Stimulated activated CD4-positive, alpha-beta T cell treated with anti-CD3 and anti-CD28 coated beads, Interleukin-15, amount 100 ng/mL, for 48 hours (primary cell): Measurements from ENCODE around the gene RPL27A.
"Not testable (repeated sequence)": the region's sequence is repeated elsewhere in the genome, so short reads cannot be mapped to it uniquely, and the experiment has no call there.

Experiments used
- DNase-seq, 2 donors: peaks; one replicate each; pipeline ENCODE4 v3.0.0-alpha.2; 2020; ENCODE audit warnings: low read depth in 2 of 2

Gene RPL27A

GRCh38 chr11:8682303-8683114, at the start of gene RPL27A, which contains the start of gene TRIM66:
TSS of gene RPL27A (plus strand) at chr11:8682792. CDS start at chr11:8682814, 22 bp downstream.
TSS of gene TRIM66 (minus strand) at chr11:8682665. CDS start at chr11:8672274, 10,391 bp downstream.
- DNase-seq = peak; percentile 95 to 98

DNA sequence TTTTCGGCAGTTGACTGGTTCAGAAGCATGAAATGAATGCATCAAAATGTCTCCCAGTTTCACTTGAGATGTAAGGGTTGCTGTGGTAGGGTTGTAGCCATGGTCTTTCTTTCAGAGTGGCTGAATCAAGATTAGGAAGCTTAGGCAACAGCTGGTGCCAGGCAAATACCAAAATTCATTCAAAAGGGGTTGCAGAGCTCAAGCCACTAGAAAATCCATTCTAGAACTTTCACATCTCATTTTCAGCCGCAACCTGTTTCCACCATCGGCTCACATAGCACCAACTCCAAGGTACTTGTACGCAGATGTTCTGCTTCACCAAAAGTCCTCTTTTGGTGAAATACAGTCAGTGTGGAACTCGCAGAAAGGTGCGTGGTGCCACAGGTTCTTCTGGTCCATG, 48.1 kb upstream of the RPL27A start:
- DNase-seq = no peak

DNA sequence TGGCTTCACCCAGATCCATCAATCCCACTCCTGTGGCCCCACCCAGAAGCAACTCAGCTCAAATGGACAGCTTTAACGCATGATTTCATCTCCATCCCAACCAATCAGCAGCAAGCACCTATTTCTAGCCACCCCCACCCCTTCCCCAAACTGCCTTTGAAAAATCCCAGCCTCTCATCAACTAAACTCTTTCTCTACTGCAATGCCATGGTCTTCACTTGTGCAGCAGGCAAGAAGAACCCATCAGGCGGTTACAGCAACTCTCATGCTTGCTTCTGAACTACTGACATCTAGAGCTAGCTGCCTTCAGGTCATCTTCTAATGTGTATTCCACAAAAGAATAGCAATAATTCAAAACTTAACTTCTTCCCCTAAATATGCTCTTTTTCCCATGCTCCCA, 46.5 kb upstream of the RPL27A start:
- DNase-seq = no peak

GRCh38 chr11:8638300-8638699, 44.3 kb upstream of the RPL27A start:
- DNase-seq = no peak

DNA sequence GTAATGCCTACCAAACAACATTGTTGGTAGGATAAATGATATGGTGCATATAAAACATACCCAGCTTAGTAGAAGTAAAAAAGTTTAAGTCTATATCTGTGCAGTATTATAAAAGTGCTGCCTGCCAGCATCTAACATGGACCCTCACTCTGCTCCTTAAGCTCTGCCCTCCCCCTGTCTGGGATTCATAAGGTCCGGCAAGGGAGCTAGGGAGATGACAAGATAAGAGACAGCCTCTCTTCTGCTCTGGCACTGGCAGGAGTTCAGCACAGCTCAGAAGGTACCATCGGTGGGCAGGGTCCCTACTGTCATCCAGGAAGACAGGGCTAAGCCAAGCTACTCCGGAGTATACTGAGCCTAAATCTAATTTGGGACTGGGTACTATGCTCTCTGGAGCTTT, 42.9 kb upstream of the RPL27A start:
- DNase-seq = no peak

GRCh38 chr11:8640267-8640906, 42.2 kb upstream of the RPL27A start:
- DNase-seq = no peak

DNA sequence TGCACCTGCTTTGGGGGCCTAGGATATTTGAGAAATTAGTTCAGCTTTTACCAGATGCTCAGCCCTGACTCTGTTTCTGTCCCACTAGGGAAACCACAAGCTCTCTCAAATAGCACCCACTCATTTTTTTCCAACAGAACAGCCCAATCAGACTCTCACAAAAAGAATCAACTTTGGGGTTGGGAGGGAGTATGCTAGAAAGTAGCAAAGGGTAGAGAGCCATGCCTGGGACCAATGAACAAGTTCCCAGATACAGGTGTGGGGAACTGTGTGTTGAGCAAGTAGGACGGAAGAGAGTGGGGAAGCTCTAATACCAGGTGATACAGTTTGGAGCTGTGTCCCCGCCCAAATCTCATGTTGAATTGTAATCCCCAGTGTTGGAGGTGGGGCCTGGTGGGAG, 41.3 kb upstream of the RPL27A start:
- no peak for DNase-seq

DNA sequence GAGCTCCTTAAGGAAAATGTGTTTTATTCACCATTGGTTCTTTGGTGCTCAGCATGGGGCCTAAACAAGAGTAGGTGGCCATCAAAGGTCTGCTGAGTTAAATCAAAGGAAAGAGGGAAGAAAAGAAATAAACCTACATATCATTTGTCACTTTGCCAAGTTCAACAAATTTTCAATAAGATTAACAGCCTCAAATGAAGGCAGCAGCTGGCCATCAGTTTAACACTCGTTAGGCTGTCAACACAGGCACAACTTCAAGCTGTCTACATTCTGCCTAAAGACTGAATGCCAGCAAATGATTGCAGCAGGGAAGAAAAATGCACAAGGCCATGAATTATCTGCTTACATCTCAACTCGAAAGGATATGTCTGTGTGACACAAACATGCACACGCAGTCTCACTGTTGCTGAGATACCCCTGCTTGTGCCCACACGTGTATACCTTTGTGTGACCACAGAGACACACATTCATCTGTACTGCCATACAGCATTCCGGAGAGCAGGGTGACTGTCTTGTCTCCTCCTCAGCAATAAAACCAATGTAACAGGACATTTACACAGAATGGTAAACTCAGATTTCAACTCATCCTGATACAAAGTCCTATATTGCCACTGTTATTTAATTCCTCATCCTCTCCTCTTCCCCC, 40.3 kb upstream of the RPL27A start:
- no peak for DNase-seq

GRCh38 chr11:8646873-8647272, 35.7 kb upstream of the RPL27A start:
- DNase-seq = no peak

DNA sequence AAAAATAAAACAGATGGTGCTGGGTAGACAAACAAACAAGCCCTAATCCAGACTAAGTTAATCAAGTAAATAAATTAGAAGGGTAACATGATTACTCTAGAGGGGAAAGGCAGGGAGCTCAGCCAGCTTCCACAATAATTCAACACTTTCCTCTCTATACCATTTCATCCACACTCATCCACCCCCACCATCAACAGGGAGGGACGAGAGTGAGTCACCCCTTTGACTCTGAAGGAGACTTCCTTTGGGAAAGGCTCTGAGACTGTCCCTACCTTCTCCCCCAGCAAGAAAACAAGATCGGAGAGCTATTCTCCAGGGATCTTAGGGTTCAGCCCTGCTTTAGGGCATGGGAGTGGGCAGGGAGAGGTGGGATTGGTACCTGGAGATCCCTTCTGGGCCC, 33.2 kb upstream of the RPL27A start:
- no peak for DNase-seq

- DNase-seq = no peak
Observed at GRCh38 chr11:8650401-8650990, 32.1 kb upstream of the RPL27A start.

GRCh38 chr11:8652140-8652539, 30.5 kb upstream of the RPL27A start:
- DNase-seq = no peak

- no peak for DNase-seq
Observed at GRCh38 chr11:8654503-8654902, 28.1 kb upstream of the RPL27A start.

DNA sequence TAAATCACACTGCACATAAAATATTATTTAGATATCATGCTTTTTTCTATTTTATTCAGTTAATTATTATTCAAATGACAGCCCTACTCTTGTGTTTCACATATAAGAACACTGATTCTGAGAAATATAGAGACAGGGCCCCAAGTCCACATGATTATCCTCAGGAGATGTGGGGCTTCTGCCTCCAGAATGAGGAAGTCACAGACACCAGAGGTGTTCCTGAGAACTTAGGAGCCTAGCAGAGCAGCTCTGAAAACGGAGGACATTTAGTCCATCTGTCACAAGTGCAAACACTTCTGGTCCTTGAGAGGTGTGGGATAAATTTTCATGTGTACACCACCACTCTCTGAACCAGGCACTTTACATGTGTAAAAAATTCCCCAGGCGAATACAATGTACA, 26.3 kb upstream of the RPL27A start:
- no peak for DNase-seq

GRCh38 chr11:8658321-8659057, 24.1 kb upstream of the RPL27A start:
- DNase-seq = no peak

DNA sequence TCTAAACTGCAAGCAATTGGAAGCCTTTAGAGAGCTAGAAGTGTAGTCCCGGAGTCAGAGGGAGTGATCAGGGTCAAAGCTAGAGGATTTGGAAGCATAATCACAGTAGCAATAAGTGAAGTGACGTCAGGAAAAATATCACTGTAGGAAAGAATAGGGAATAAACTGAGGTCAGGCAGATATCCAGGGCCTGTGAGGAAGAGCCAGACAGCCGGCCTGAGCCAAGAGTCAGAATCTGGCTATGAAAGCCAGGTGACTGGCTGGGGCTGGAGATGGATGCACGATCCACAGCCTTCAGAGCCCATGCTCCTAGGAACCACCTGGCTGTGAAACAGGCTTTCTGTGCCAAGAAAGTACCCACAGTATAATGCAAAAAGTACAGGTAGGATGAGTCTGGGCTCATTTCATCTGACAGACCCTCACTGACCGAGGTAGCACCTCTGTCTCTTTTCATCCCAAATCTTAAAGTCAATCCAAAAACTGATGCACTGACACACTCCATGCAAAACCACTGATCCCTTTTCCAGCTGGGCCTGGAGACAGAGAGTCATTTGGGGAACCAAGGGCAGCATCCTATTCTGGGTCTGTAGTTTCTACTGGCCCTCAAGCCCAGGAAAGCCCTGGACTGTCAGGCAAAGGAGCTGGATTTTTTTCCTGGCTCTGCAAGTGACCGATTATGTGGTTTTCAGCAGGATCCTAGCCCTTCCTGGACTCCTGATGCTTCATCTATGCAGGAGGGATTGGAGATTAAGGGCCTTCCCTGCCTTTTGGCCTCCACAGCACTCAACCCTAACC, 21.4 kb upstream of the RPL27A start:
- no peak for DNase-seq

- no peak for DNase-seq
Observed at GRCh38 chr11:8665222-8665621, 17.4 kb upstream of the RPL27A start.

GRCh38 chr11:8670081-8670480, 12.5 kb upstream of the RPL27A start:
- DNase-seq = not testable (repeated sequence)

GRCh38 chr11:8671193-8671612, 11.4 kb upstream of the RPL27A start:
- no peak for DNase-seq

- no peak for DNase-seq
Observed at GRCh38 chr11:8671651-8672062, 10.9 kb upstream of the RPL27A start.

DNA sequence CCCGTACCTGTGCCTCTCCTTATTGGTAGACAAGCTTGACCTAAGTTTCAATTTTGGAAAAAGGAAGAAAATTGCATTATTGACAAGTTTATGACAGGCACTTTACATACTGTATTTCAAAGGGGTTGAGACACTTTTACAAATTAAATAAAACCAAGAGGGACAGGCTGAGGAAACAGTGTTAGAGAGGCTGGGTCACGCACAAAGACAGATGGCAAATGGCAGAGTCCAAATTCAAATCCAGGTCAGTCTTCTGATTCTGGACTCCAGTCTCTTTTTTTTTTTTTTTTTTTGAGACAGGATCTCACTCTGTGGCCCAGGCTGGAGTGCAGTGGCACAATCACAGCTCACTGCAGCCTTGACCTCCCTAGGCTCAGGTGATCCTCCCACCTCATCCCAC, 10.2 kb upstream of the RPL27A start:
- DNase-seq = no peak
